K562 (cell line): ENCODE measurements around the gene DGUOK. TPM values are rescaled to one million over a fixed set of nuclear protein-coding genes. Genes with fewer than 3 reads are reported as not detected.

Source experiments
- ATAC-seq: fragments of 200-7000 bp; cut with Tn5 transposase; 3 replicates; pipeline ENCODE4 v1.9.1; 2020; ENCODE audit warnings: moderate library complexity
- BruUV-seq: library from RNA; stranded (reverse); fragments of 400-500 nt; replicated peaks from 2 replicates; lab custom pipeline; 2021; lab: Mats Ljungman, UMichigan
- CTCF ChIA-PET: fragments of 300-600 bp; formaldehyde crosslinking; extraction: SDS; loops from one replicate; lab custom pipeline; 2021; ENCODE audit warnings: low intra/inter-chr PET ratio; lab: Yijun Ruan, JAX
- POLR2A ChIA-PET: fragments of 300-600, 350-650 bp; sonication (Branson Sonifier 250); formaldehyde crosslinking; extraction: SDS; loops from one replicate; lab custom pipeline; 2021; ENCODE audit warnings: antibody characterized with exemption, inconsistent platforms; lab: Yijun Ruan, JAX
- DNase-seq, 4 experiments: peaks; one replicate each; pipeline versions ENCODE4 v3.0.0 to v3.0.0-alpha.2; 2011 to 2018; ENCODE audit warnings: low spot score in 3 of 4, mixed read lengths in 3 of 4; ENCODE audit errors: extremely low read depth in 1 of 4
- FAIRE-seq: peaks from 2 replicates; lab custom pipeline; 2011; peaks lifted over from hg19 to GRCh38; lab: Jason Lieb, UNC
- H2AFZ ChIP-seq: 2 replicates; pipeline ENCODE4 v1.6.0; 2011; ENCODE audit warnings: low read depth, low read length, control low read depth, inconsistent platforms
- H3K27ac ChIP-seq: fragments of 200-600 bp; 3 replicates; pipeline ENCODE4 v1.8.0; 2011; ENCODE audit warnings: low read depth, mild to moderate bottlenecking, control low read depth, inconsistent platforms, low read length, moderate library complexity, mixed read lengths; ENCODE audit errors: extremely low read depth
- H3K27me3 ChIP-seq, 2 experiments: fragments of 300-600 bp in 1 of 2; 2 replicates in 1 of 2; 3 replicates in 1 of 2; pipeline versions ENCODE4 v1.6.0 to v1.8.0; 2011; ENCODE audit warnings: inconsistent platforms in 2 of 2, low read length in 2 of 2, mild to moderate bottlenecking in 1 of 2, mixed read lengths in 1 of 2, moderate library complexity in 1 of 2; ENCODE audit not compliant: control insufficient read depth in 2 of 2, insufficient read depth in 2 of 2
- H3K36me3 ChIP-seq: fragments of 300-600 bp; 3 replicates; pipeline ENCODE4 v1.8.0; 2011; ENCODE audit warnings: mild to moderate bottlenecking, low read length, inconsistent platforms; ENCODE audit not compliant: control insufficient read depth, insufficient read depth
- H3K4me1 ChIP-seq, 2 experiments: fragments of 200-600 bp in 1 of 2; replicated peaks in 1 of 2; 2 replicates in 1 of 2; 3 replicates in 1 of 2; pipeline versions ENCODE4 v1.5.1 to v1.8.0; 2011; ENCODE audit warnings: inconsistent platforms in 2 of 2, low read length in 2 of 2, mild to moderate bottlenecking in 1 of 2, mixed read lengths in 1 of 2, moderate library complexity in 1 of 2; ENCODE audit not compliant: control insufficient read depth in 2 of 2, insufficient read depth in 2 of 2
- H3K4me2 ChIP-seq: 2 replicates; pipeline ENCODE4 v1.6.1; 2011; ENCODE audit warnings: low read length, control low read depth, inconsistent platforms, mixed read lengths; ENCODE audit not compliant: insufficient read depth
- H3K4me3 ChIP-seq: fragments of 200-600 bp; sonication (generic), shearing (Covaris generic); 2 replicates; pipeline ENCODE4 v1.5.1; 2016; ENCODE audit warnings: control low read depth, inconsistent platforms
- H3K79me2 ChIP-seq: fragments of 200-600 bp; 3 replicates; pipeline ENCODE4 v1.8.0; 2011; ENCODE audit warnings: low read length, inconsistent platforms; ENCODE audit not compliant: control insufficient read depth, insufficient read depth
- H3K9ac ChIP-seq, 2 experiments: 2 replicates each; pipeline versions ENCODE4 v1.6.0 to v1.6.1; 2011; ENCODE audit warnings: low read depth in 2 of 2, low read length in 2 of 2, control low read depth in 1 of 2, inconsistent platforms in 1 of 2, mild to moderate bottlenecking in 1 of 2, mixed read lengths in 1 of 2; ENCODE audit not compliant: insufficient read depth in 1 of 2
- H3K9me1 ChIP-seq: one replicate; pipeline ENCODE4 v1.6.0; 2011; ENCODE audit warnings: inconsistent platforms, mild to moderate bottlenecking, low read length, moderate library complexity; ENCODE audit not compliant: control insufficient read depth, insufficient read depth
- H3K9me3 ChIP-seq: replicated peaks from 2 replicates; pipeline ENCODE4 v1.5.1; 2011; ENCODE audit warnings: low read depth, low read length, inconsistent platforms; ENCODE audit not compliant: control insufficient read depth, insufficient read depth
- H4K20me1 ChIP-seq: replicated peaks from 2 replicates; pipeline ENCODE4 v1.6.1; 2011; ENCODE audit warnings: low read length, inconsistent platforms, mixed read lengths; ENCODE audit not compliant: control insufficient read depth, insufficient read depth
- CBFA2T2 ChIP-seq: fragments of 450-650 bp; conservative IDR thresholded peaks from 2 replicates; pipeline ENCODE4 v1.6.1; 2017; ENCODE audit warnings: mild to moderate bottlenecking
- PHF8 ChIP-seq: fragments of 200-600 bp; sonication (generic); IDR thresholded peaks from 2 replicates; pipeline ENCODE4 v1.6.1; 2012; ENCODE audit warnings: mixed run types, mild to moderate bottlenecking, inconsistent platforms, low read length, moderate library complexity, borderline replicate concordance
- POLR2AphosphoS5 ChIP-seq: IDR thresholded peaks from 2 replicates; pipeline ENCODE4 v1.6.1; 2011; ENCODE audit warnings: mild to moderate bottlenecking, low read depth, low read length, moderate library complexity; ENCODE audit not compliant: control insufficient read depth, insufficient read depth
- ZNF699 ChIP-seq: fragments of 250-450 bp; sonication (Bioruptor Pico); IDR thresholded peaks from 2 replicates; pipeline ENCODE4 v1.8.0; 2021; ENCODE audit warnings: mild to moderate bottlenecking, moderate library complexity; ENCODE audit not compliant: insufficient replicate concordance
- WGBS: fragments of 100-300 bp; shearing (Covaris generic); methylation state at CpG from one replicate; pipeline ENCODE4 v1.1.6; 2016; ENCODE audit warnings: low coverage, mixed read lengths; ENCODE audit not compliant: insufficient coverage; ENCODE audit errors: missing lambda C conversion rate; 5-methylcytosine and 5-hydroxymethylcytosine counted together
- in situ Hi-C: fragments of 300-500 bp; cut with MboI; formaldehyde crosslinking; loops from 4 replicates; pipeline ENCODE4 v1.15.0; 2018; ENCODE audit warnings: inconsistent platforms, mixed read lengths
- intact Hi-C: fragments of 100-400 bp; cut with micrococcal nuclease; formaldehyde crosslinking; loops from 2 replicates; pipeline ENCODE4 v1.14.2; 2022
- polyA plus RNA-seq, 8 experiments: library from polyadenylated mRNA; depleted of rRNA in 4 of 8; stranded (reverse) in 5 of 8; unstranded in 3 of 8; fragments of >200 nt; fragmentation: Nextera tagmentation in 2 of 8; fragmentation: Illumina TruSeq in 1 of 8; extraction: Ambion mirVana in 2 of 8; extraction: Trizol in 1 of 8; gene quantifications; 2 replicates each; pipeline versions ENCODE4 v1.2.1 to v1.2.3, GENCODE V29; 2011 to 2014; ENCODE audit warnings: inconsistent platforms in 1 of 8, missing spikeins in 1 of 8
- total RNA-seq, 7 experiments: library from RNA; depleted of rRNA in 6 of 7; stranded (reverse); fragments of >200 nt in 6 of 7; fragmentation: Illumina TruSeq in 2 of 7; extraction: Trizol in 2 of 7; gene quantifications; 2 replicates each; pipeline versions ENCODE4 v1.2.1 to v1.2.3, GENCODE V29; 2011 to 2021; ENCODE audit warnings: low replicate concordance in 1 of 7
- TF ChIP-seq, protein P1 (sequence below), 2 experiments: fragments of 450-650 bp; formaldehyde crosslinking in 1 of 2; IDR thresholded peaks; 2 replicates each; pipeline versions ENCODE4 v1.4.0 to v1.6.1; 2014 to 2020; ENCODE audit warnings: mild to moderate bottlenecking in 2 of 2, borderline replicate concordance in 1 of 2, low read depth in 1 of 2

The DGUOK gene
- total and polyA plus RNA-seq, 9 of the 15 experiments (the other 6 are each of a cell fraction or from before 2014, with no cell fraction given): 67.0 to 288 (median 126) TPM

DNA sequence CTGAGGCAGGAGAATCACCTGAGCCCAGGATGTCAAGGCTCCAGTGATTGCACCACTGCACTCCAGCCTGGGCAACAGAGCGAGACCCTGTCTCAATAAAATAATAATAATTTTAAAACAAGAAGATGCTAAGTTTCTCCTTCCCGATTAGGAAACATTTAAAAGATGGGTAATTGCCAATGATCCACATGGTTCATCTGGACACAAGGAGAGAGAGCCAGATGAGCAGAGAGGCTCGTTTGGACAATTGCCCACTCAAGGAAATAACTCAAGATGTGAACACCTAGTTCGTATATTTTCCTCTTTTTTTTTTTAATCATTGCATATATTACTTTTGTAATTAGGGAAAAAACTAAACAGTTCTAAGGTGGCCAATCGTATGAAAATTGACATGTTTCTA, 37.5 kb upstream of the DGUOK start:
- in situ Hi-C loops (no loop called here), intact Hi-C loops (no loop called here)
- no peak for TF ChIP-seq CBFA2T2
- no peak for TF ChIP-seq POLR2AphosphoS5
- no peak for TF ChIP-seq ZNF699 (CRISPR knock-in tag)
- no peak for TF ChIP-seq PHF8
- WGBS: 31% methylated on average over 5 of the region's 5 CpGs
- no peak overlapping the region for H3K4me3 ChIP-seq
- H3K27me3 ChIP-seq: peaks cover 2 to 4% of the 10 kb centered on the region in 2 experiments; a peak in 1 of 5 replicates
- no peaks in the 10 kb centered on the region for H3K79me2 ChIP-seq
- H4K20me1 ChIP-seq: no peaks in the 10 kb centered on the region
- BruUV-seq: no TSS peak
- no peak overlapping the region for H2AFZ ChIP-seq
- ChIA-PET CTCF (no interaction called here), POLR2A (no interaction called here)
- H3K4me2 ChIP-seq: no peak overlapping the region
- ATAC-seq (no peak), DNase-seq (no peak), FAIRE-seq (no peak)
- no peak overlapping the region for H3K27ac ChIP-seq
- H3K36me3 ChIP-seq: no peaks in the 10 kb centered on the region
- H3K4me1 ChIP-seq: peaks cover 0 to 6% of the 10 kb centered on the region in 2 experiments; a peak in 1 of 5 replicates
- H3K9me1 ChIP-seq: no peaks in the 10 kb centered on the region
- no peak overlapping the region for H3K9ac ChIP-seq
- no peaks in the 10 kb centered on the region for H3K9me3 ChIP-seq

DNA sequence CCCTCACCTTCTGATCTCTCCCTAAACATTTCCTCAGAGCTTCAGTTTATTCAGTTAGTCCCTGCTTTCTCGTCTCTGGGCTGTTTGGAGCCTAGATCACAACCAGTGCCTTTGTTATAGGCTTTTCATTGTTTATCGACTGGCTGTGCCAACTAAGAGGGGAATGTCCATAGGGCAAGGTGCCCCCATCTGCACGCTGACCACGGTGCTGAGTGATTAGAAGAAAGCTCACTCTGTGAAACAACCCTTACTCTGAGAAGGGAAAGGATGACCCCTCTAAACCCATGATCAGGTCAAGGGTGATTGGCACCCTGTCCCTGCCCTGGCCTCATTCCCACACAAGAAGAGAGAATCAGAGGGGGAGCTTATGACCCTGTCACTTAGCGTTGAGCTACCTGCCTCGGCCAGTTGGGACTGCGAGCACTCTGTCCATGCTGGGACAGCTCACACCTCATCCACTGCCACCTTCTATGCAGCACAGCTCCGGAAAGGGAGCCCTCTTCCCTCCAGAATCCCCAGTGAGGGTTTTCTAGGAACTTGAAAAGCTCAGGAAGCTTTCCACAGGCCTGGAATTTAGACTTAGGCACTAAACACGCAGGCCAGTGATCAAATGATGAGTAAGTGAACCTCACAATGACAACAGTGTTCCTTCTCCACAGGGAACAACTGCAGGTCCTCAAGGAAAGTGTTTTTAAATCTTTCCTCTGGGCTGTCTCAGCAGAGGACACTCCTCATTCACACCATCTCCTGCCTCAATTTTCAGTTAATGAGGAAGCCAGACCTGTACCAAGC, 36.2 kb upstream of the DGUOK start:
- Histone ChIP-seq H3K79me2 (no peaks in the 10 kb centered on the region), H3K4me2 (no peak overlapping the region), H4K20me1 (no peaks in the 10 kb centered on the region), H3K9ac (no peak overlapping the region), H3K36me3 (no peaks in the 10 kb centered on the region), H3K4me3 (no peak overlapping the region), H3K9me3 (no peaks in the 10 kb centered on the region), H3K27me3 (peaks cover 2 to 4% of the 10 kb centered on the region in 2 experiments; a peak in 1 of 5 replicates), H2AFZ (0 out of 2 replicates have a peak overlapping the region, but pooled peaks have one; percentile 16), H3K27ac (no peak overlapping the region), H3K4me1 (peaks cover 0 to 10% of the 10 kb centered on the region in 2 experiments; a peak in 1 of 5 replicates), H3K9me1 (no peaks in the 10 kb centered on the region)
- intact Hi-C loops (no loop called here), in situ Hi-C loops (no loop called here)
- peak; percentile 44 for ATAC-seq
- DNase-seq: no peak
- BruUV-seq: no TSS peak
- WGBS: 16% methylated on average over 9 of the region's 9 CpGs
- peak; percentile 44 for FAIRE-seq
- ChIA-PET CTCF (no interaction called here), POLR2A (interaction anchor here (0.6 kb wide), 1 partner anchor 24 kb away, joined by 3 read pairs; no protein-coding TSS in a partner anchor)
- TF ChIP-seq, protein P1, sequence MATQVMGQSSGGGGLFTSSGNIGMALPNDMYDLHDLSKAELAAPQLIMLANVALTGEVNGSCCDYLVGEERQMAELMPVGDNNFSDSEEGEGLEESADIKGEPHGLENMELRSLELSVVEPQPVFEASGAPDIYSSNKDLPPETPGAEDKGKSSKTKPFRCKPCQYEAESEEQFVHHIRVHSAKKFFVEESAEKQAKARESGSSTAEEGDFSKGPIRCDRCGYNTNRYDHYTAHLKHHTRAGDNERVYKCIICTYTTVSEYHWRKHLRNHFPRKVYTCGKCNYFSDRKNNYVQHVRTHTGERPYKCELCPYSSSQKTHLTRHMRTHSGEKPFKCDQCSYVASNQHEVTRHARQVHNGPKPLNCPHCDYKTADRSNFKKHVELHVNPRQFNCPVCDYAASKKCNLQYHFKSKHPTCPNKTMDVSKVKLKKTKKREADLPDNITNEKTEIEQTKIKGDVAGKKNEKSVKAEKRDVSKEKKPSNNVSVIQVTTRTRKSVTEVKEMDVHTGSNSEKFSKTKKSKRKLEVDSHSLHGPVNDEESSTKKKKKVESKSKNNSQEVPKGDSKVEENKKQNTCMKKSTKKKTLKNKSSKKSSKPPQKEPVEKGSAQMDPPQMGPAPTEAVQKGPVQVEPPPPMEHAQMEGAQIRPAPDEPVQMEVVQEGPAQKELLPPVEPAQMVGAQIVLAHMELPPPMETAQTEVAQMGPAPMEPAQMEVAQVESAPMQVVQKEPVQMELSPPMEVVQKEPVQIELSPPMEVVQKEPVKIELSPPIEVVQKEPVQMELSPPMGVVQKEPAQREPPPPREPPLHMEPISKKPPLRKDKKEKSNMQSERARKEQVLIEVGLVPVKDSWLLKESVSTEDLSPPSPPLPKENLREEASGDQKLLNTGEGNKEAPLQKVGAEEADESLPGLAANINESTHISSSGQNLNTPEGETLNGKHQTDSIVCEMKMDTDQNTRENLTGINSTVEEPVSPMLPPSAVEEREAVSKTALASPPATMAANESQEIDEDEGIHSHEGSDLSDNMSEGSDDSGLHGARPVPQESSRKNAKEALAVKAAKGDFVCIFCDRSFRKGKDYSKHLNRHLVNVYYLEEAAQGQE (IDR thresholded peaks at IDR 0.05; ENCODE audit: borderline replicate concordance): 0 out of 2 replicates have a peak, but pooled peaks have one; percentile 19
- TF ChIP-seq, protein P1 (CRISPR knock-in tag; IDR thresholded peaks at IDR 0.05; ENCODE audit: low read depth): no peak
